A375 (cell line): ENCODE data around the gene TP53BP1. TPM values are rescaled to one million over a fixed set of nuclear protein-coding genes. Genes with fewer than 3 reads are reported as not detected.

Experiments
- total RNA-seq: library from RNA; depleted of rRNA; stranded (reverse); fragments of >200 nt; shearing (Covaris generic); gene quantifications from 2 replicates; pipeline ENCODE4 v1.2.3, GENCODE V29; 2014; rRNA removed

TP53BP1 gene
- 37.9 and 43.2 TPM in 2 replicates for total RNA-seq

GRCh38 chr15:43492673-43493601 is at the start of gene TP53BP1:
TSS of gene TP53BP1 (minus strand) at chr15:43493156. CDS start at chr15:43493043, 113 bp downstream.

GRCh38 chr15:43517354-43518196 is 24.6 kb upstream of the TP53BP1 start, which contains the start of gene MAP1A:
TSS of gene MAP1A (plus strand) at chr15:43517608. CDS start at chr15:43521474, 3,866 bp downstream.

GRCh38 chr15:43370975-43371974 is 121.7 kb downstream of the TP53BP1 start, which contains the start of the genes TUBGCP4 and ZSCAN29:
TSS of gene TUBGCP4 (plus strand) at chr15:43371101. CDS start at chr15:43371355, 254 bp downstream.
TSS of gene ZSCAN29 (minus strand) at chr15:43371043. CDS start at chr15:43369913, 1,130 bp downstream.

Other genes starting within 250 kb of the TP53BP1 start
- 0.66 TPM in 1 of 2 replicates, not detected in the other for gene TGM5, start 226.2 kb downstream of the TP53BP1 start, total RNA-seq
- gene TGM7, start 190.9 kb downstream of the TP53BP1 start, total RNA-seq: not detected in 2 replicates
- 16.9 and 19.5 TPM in 2 replicates for gene LCMT2, start 162.6 kb downstream of the TP53BP1 start, total RNA-seq
- gene ZSCAN29, start 122.1 kb downstream of the TP53BP1 start, total RNA-seq: 21.9 and 24.0 TPM in 2 replicates
- 12.4 and 12.6 TPM in 2 replicates for gene TUBGCP4, start 122.1 kb downstream of the TP53BP1 start, total RNA-seq
- gene MAP1A, start 24.5 kb upstream of the TP53BP1 start, total RNA-seq: 2.2 and 2.4 TPM in 2 replicates
- gene PPIP5K1, start 97.1 kb upstream of the TP53BP1 start, total RNA-seq: 7.5 and 26.7 TPM in 2 replicates
- 1.3 TPM in 1 of 2 replicates, not detected in the other for gene CKMT1B, start 100.9 kb upstream of the TP53BP1 start, total RNA-seq
- 0.21 TPM in 1 of 2 replicates, not detected in the other for gene STRC, start 125.6 kb upstream of the TP53BP1 start, total RNA-seq
- gene CATSPER2, start 155.7 kb upstream of the TP53BP1 start, total RNA-seq: 1.1 and 2.0 TPM in 2 replicates
- 0.34 and 0.45 TPM in 2 replicates for gene CKMT1A, start 200.7 kb upstream of the TP53BP1 start, total RNA-seq